Parathyroid adenoma (tissue), 2 donors: ENCODE measurements around the gene LAMC2.

Source experiments
- H2AFZ ChIP-seq: fragments of 300-600 bp; sonication (generic); one replicate; pipeline ENCODE4 v1.7.0; 2017; ENCODE audit warnings: antibody characterized with exemption, mild to moderate bottlenecking
- H3K27ac ChIP-seq: fragments of 300-600 bp; sonication (generic); one replicate; pipeline ENCODE4 v1.7.0; 2017
- H3K27me3 ChIP-seq: fragments of 300-600 bp; sonication (generic); one replicate; pipeline ENCODE4 v1.7.0; 2017; ENCODE audit warnings: low read length; ENCODE audit not compliant: control insufficient read depth, insufficient read depth
- H3K36me3 ChIP-seq: fragments of 300-600 bp; sonication (generic); one replicate; pipeline ENCODE4 v1.7.0; 2017; ENCODE audit warnings: low read length; ENCODE audit not compliant: control insufficient read depth, insufficient read depth
- H3K4me1 ChIP-seq: fragments of 300-600 bp; sonication (generic); one replicate; pipeline ENCODE4 v1.7.0; 2017; ENCODE audit warnings: control low read depth
- H3K4me2 ChIP-seq: fragments of 300-600 bp; sonication (generic); one replicate; pipeline ENCODE4 v1.7.0; 2017; ENCODE audit warnings: low read length
- H3K4me3 ChIP-seq: fragments of 300-600 bp; sonication (generic); one replicate; pipeline ENCODE4 v1.7.0; 2017; ENCODE audit warnings: low read depth, low read length
- H3K79me2 ChIP-seq: fragments of 300-600 bp; sonication (generic); one replicate; pipeline ENCODE4 v1.7.0; 2017; ENCODE audit warnings: control low read depth
- H3K9ac ChIP-seq: fragments of 300-600 bp; sonication (generic); one replicate; pipeline ENCODE4 v1.7.0; 2017; ENCODE audit warnings: mild to moderate bottlenecking
- H3K9me3 ChIP-seq: fragments of 300-600 bp; sonication (generic); one replicate; pipeline ENCODE4 v1.7.0; 2017; ENCODE audit warnings: low read length; ENCODE audit not compliant: control insufficient read depth
- CTCF ChIP-seq: fragments of 300-600 bp; sonication (generic); IDR thresholded peaks from one replicate; pipeline ENCODE4 v1.7.0; 2017; ENCODE audit warnings: antibody characterized with exemption, mild to moderate bottlenecking
- donor health status: primary hyperparathyroidism.

Gene LAMC2

DNA sequence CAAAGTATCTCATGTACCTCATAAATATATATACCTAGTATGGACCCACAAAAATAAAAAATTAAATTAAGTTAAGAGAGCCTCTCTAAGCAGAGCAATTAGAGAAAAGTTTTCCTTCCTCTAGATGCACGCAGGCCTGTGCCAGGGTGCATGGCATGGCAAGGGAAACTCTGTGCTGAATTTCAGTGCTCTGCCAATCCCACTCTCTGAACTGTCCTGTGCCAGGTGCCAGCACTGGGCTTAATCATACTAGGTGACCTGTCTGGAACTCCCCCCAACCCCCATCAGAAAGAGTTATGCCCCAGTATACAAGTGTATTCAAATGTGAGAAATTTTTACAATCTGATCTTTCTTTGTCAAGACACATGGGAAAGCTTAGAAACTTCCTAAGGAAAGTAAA lies 10.4 kb upstream of the LAMC2 start:
- Histone ChIP-seq H3K27me3 (no peaks in the 10 kb centered on the region), H3K4me3 (no peak overlapping the region), H3K9me3 (no peaks in the 10 kb centered on the region), H3K4me1 (no peaks in the 10 kb centered on the region), H3K4me2 (no peak overlapping the region), H3K79me2 (no peaks in the 10 kb centered on the region), H3K36me3 (no peaks in the 10 kb centered on the region), H2AFZ (no peak overlapping the region), H3K27ac (no peak overlapping the region), H3K9ac (no peak overlapping the region)
- no peak for TF ChIP-seq CTCF

DNA sequence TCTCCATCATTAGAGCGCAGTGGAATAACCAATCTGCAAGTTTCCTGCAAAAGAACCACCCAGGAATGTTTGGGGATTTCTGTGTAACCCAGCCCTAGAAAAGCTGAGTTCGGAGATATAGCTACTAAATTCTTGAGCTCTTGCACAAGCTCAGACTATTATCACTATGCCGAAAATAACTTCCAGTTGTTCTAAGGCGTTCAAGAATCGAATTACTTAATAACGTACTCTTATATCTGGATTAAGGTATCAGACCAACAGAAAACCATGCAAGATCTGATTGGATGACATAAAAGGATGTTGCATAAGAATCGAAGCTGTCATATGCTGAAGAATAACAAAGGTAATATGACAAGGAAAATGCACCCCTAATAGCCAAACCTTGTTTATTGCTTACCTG lies 7.5 kb upstream of the LAMC2 start:
- Histone ChIP-seq H3K4me1 (no peaks in the 10 kb centered on the region), H3K27ac (no peak overlapping the region), H3K79me2 (no peaks in the 10 kb centered on the region), H3K9me3 (no peaks in the 10 kb centered on the region), H2AFZ (no peak overlapping the region), H3K27me3 (no peaks in the 10 kb centered on the region), H3K9ac (no peak overlapping the region), H3K4me3 (no peak overlapping the region), H3K36me3 (no peaks in the 10 kb centered on the region), H3K4me2 (no peak overlapping the region)
- no peak for TF ChIP-seq CTCF

DNA sequence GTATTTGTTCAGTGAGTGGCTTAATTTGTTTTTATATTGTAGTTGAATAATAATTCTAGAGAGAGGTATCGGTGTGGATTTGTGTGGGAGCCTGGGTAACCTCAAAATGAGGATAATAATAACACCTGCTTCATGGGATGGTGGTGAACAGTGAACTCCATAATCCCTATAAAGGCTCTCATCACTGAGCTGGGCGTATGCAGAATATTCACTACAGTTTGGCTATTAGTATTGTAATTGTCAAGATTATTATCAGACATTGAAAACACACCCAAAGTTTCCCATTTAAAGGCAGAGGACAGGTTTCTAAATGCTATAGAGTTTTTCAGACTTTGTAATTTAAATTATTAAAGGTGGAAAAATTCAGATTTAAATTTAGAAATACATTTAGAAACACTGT lies 7.0 kb upstream of the LAMC2 start:
- H3K4me2 ChIP-seq: no peak overlapping the region
- no peak overlapping the region for H3K9ac ChIP-seq
- no peaks in the 10 kb centered on the region for H3K27me3 ChIP-seq
- no peaks in the 10 kb centered on the region for H3K36me3 ChIP-seq
- H3K4me3 ChIP-seq: no peak overlapping the region
- no peaks in the 10 kb centered on the region for H3K4me1 ChIP-seq
- no peak overlapping the region for H2AFZ ChIP-seq
- H3K79me2 ChIP-seq: no peaks in the 10 kb centered on the region
- H3K27ac ChIP-seq: no peak overlapping the region
- no peaks in the 10 kb centered on the region for H3K9me3 ChIP-seq
- no peak for TF ChIP-seq CTCF

DNA sequence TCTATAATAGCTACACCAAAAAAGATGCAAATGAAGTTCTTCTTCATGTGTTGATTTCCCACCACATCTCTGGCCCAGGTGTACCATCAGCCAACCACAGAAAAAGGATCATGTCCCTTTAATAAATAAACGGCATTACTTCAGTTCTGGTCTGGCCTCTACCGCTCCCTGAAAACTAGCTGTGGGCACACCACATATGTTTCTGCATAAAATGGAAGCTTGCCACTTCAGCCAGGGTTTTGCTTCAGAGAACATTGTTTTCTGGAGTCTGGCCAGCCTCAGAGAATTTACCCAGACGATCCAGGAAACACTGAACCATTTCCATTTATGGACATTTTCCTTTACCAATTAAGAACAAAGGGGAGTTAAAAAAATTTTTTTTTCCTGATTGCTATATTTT lies 5.8 kb upstream of the LAMC2 start:
- H3K36me3 ChIP-seq: no peaks in the 10 kb centered on the region
- H3K27me3 ChIP-seq: no peaks in the 10 kb centered on the region
- H3K79me2 ChIP-seq: no peaks in the 10 kb centered on the region
- H2AFZ ChIP-seq: no peak overlapping the region
- no peaks in the 10 kb centered on the region for H3K4me1 ChIP-seq
- no peaks in the 10 kb centered on the region for H3K9me3 ChIP-seq
- H3K27ac ChIP-seq: no peak overlapping the region
- H3K9ac ChIP-seq: no peak overlapping the region
- no peak overlapping the region for H3K4me2 ChIP-seq
- no peak overlapping the region for H3K4me3 ChIP-seq
- no peak for TF ChIP-seq CTCF

DNA sequence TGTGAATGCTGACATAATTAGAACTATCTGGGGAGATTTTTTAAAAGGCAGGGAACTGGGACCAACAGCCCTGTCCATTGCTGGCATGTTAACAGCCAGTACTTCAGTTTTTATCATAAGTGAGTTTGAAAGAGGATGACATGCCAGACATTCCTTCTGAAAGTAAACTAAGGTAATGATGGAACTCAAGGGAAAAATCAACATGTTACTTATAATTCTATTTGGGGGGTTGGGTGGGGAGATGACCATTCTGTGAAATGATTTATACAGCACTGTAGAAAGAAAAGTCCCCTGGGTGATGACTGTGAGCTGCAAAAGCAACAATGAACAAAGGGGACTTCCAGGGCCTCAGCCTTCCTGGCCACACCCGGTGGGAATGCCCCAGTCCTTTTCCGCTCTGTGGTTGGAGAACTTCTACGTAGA lies 5.4 kb upstream of the LAMC2 start:
- no peaks in the 10 kb centered on the region for H3K4me1 ChIP-seq
- no peak overlapping the region for H3K4me2 ChIP-seq
- no peak overlapping the region for H3K27ac ChIP-seq
- H3K79me2 ChIP-seq: no peaks in the 10 kb centered on the region
- no peaks in the 10 kb centered on the region for H3K27me3 ChIP-seq
- no peaks in the 10 kb centered on the region for H3K36me3 ChIP-seq
- H3K9me3 ChIP-seq: no peaks in the 10 kb centered on the region
- no peak for TF ChIP-seq CTCF
- no peak overlapping the region for H3K4me3 ChIP-seq
- H2AFZ ChIP-seq: no peak overlapping the region
- no peak overlapping the region for H3K9ac ChIP-seq
